GM21825 (cell line): ENCODE measurements around the gene HID1.

ENCODE experiments used
- ATAC-seq: cut with Tn5 transposase; IDR thresholded peaks from one replicate; pipeline ENCODE4 v1.9.1; 2021; ENCODE audit warnings: mild to moderate bottlenecking, moderate library complexity; ENCODE audit not compliant: unreplicated experiment

The HID1 gene

DNA sequence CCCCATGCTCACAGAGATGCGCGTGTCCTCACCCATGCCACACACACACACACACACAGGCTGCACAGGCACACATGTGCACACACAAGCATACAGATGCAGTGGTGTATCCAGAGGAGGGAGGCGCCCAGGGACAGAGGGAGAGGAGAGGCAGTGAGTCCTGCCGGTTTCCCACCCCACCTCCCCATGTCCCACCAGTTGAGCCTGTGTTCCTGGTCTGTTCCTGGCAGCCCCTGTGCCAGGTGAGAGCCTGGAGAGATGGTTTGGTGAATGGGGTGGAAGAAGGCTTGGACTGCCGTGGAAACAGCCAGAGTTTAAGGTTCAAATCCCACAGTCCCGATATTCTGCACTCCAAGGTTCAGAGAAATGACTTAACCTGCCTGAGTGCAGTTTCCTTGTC, 68.9 kb downstream of the HID1 start:
- no peak for ATAC-seq

DNA sequence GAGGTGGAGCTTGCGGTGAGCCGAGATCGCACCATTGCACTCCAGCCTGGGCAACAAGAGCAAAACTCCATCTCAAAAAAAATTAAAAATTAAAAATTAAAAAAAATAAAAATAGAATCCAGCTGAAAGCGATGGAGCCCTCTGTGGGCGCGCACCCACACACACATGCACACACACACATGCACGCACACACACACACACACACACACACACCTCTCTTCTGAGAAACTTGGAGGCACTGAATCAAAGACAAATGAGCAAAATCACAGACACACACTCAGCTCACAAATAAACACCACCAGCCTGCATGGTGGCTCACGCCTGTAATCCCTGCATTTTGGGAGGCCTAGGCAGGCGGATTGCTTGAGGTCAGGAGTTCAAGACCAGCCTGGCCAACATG, 69.5 kb downstream of the HID1 start:
- ATAC-seq, result no peak

DNA sequence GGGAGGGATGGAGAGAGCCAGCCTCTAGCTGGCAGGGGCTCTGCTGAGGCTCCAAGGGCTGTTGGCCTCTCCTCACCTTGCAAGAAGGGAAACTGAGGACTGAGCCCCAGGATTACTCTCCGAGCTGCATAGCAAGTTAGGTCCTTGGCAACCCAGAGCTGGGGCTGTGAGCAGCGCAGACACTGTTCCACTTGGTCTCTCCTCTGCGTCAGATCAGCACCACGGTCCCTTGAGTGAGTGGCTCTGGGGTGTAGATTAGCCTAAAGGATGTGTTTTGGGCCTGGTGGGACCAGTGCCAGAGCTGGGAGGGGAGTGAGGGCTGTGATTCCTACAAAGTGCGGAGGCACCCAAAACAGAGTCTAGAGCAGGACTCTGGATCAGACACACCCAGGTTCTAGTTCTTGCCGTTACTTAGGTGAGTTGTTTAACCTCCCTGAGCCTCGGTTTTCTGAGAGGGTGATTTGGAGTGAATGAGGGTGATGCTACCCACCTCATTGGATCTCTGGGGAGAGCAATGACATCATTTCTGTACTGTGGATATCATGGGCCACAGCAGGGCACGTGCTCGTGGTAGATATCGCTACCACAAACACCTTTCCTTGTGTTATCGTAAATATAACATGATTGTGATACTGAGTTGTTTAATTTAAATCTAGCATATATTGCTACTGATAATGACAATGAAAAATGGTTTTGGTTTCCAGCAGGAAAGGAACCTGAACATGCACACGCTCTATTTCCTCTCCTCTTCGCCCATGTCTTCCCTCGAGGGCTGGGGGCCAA, 71.0 kb downstream of the HID1 start:
- ATAC-seq, result no peak
